ENCODE results near the gene THUMPD3. TPM values are rescaled to one million over a fixed set of nuclear protein-coding genes. Genes with fewer than 3 reads are reported as not detected.

THUMPD3 gene
- polyA plus RNA-seq, 3 donors, result 10.2 to 13.1 (median 11.5) TPM

- no peak for DNase-seq
- Histone ChIP-seq H4K20me1 (ENCODE audit: insufficient read depth, low read length) (peaks cover 79% of the 10 kb centered on the region), H3K27ac (ENCODE audit: low read depth in 1 of 2, low read length in 2 of 2) (no peak overlapping the region), H3K79me2 (ENCODE audit: insufficient read depth, low read length) (peaks cover 53% of the 10 kb centered on the region), H3K4me2 (replicated peaks; ENCODE audit: extremely low read depth, low read length, poor library complexity, severe bottlenecking) (no peak overlapping the region), H3K4me1 (ENCODE audit: control insufficient read depth in 1 of 2, insufficient read depth in 2 of 2, low read length in 2 of 2) (peaks cover 10 to 22% of the 10 kb centered on the region in 2 donors), H2AFZ (ENCODE audit: insufficient read depth, low read depth, low read length, poor library complexity, severe bottlenecking) (no peak overlapping the region), H3K9ac (ENCODE audit: insufficient read depth, low read length, poor library complexity, severe bottlenecking) (no peak overlapping the region), H3K4me3 (replicated peaks in 1 of 3; ENCODE audit: low read depth in 2 of 3, low read length in 3 of 3) (no peak overlapping the region), H3K27me3 (ENCODE audit: control insufficient read depth in 2 of 2, insufficient read depth in 2 of 2, low read length in 2 of 2) (no peaks in the 10 kb centered on the region), H3K36me3 (replicated peaks in 1 of 2; ENCODE audit: control insufficient read depth in 1 of 2, insufficient read depth in 2 of 2, low read length in 2 of 2) (peaks cover 75 to 98% of the 10 kb centered on the region in 2 donors), H3K9me3 (replicated peaks in 1 of 2; ENCODE audit: control insufficient read depth in 1 of 2, insufficient read depth in 1 of 2, low read length in 2 of 2) (no peaks in the 10 kb centered on the region)
- no peaks in the 10 kb centered on the region for H3K27me3 Mint-ChIP-seq (ENCODE audit: low read depth in 3 of 3)
- intact Hi-C loops (cut with micrococcal nuclease), result no loop called here
- H3K9me3 Mint-ChIP-seq, result no peaks in the 10 kb centered on the region
- H3K4me1 Mint-ChIP-seq, result peaks cover 28% of the 10 kb centered on the region
- peaks cover 80 to 83% of the 10 kb centered on the region in 2 donors for H3K36me3 Mint-ChIP-seq
- H3K27ac Mint-ChIP-seq, result peak overlapping the region in 2 of 7 donors; percentile 8 to 22
- no CpG with 5 or more reads among the region's 5 CpGs for WGBS (ENCODE audit: insufficient coverage)
- TF ChIP-seq CTCF (IDR thresholded peaks at IDR 0.05), result no peak
- no peak overlapping the region for H3K4me3 Mint-ChIP-seq
Observed at GRCh38 chr3:9388562-9389272, 25.9 kb downstream of the THUMPD3 start.

DNA sequence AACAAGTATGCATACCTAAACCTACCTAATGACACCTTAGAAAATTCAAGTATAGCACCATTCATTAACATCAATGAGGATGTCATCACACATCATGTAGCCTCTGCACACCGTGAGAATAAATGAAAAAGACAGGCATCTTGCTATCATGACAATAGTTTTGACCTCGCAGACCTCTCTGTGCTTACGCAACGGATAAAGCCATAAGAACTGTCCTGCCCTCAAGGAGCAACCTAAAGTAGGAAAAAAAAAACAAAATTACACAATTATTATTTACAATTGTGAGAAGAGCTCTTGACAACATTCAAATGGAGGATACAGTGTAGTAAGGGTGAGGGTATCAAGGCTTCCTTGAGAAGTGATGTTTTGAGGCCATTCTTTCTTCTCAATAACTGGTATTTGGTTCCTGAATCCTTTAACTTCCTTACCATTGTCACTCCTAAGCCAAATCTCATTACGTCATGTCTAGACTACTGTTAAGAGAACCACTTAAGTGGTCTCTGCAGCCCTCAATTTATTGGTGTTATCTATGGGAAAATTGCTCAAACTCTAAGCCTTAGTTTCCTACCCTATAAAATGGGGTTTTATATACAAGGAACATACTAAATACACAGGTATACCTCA is 27.5 kb downstream of the THUMPD3 start:
- WGBS (ENCODE audit: insufficient coverage), result 100% methylated on average over 1 of the region's 5 CpGs
- Mint-ChIP-seq H3K36me3 (peaks cover 75 to 81% of the 10 kb centered on the region in 2 donors), H3K4me1 (peaks cover 37% of the 10 kb centered on the region), H3K27me3 (ENCODE audit: low read depth in 3 of 3) (no peaks in the 10 kb centered on the region), H3K9me3 (no peaks in the 10 kb centered on the region), H3K27ac (peak overlapping the region; percentile 74 to 90 (median 87)), H3K4me3 (no peak overlapping the region)
- intact Hi-C loops (cut with micrococcal nuclease), result no loop called here
- DNase-seq, result peak in 2 of 3 donors; percentile 15 to 29
- peaks cover 82% of the 10 kb centered on the region for H4K20me1 ChIP-seq (ENCODE audit: insufficient read depth, low read length)
- TF ChIP-seq CTCF (IDR thresholded peaks at IDR 0.05), result no peak
- peak overlapping the region in 1 of 2 donors; percentile 96 for H3K27ac ChIP-seq (ENCODE audit: low read depth in 1 of 2, low read length in 2 of 2)
- no peak overlapping the region for H3K4me3 ChIP-seq (replicated peaks in 1 of 3; ENCODE audit: low read depth in 2 of 3, low read length in 3 of 3)
- no peak overlapping the region for H3K9ac ChIP-seq (ENCODE audit: insufficient read depth, low read length, poor library complexity, severe bottlenecking)
- H3K9me3 ChIP-seq (replicated peaks in 1 of 2; ENCODE audit: control insufficient read depth in 1 of 2, insufficient read depth in 1 of 2, low read length in 2 of 2), result no peaks in the 10 kb centered on the region
- no peaks in the 10 kb centered on the region for H3K27me3 ChIP-seq (ENCODE audit: control insufficient read depth in 2 of 2, insufficient read depth in 2 of 2, low read length in 2 of 2)
- H3K79me2 ChIP-seq (ENCODE audit: insufficient read depth, low read length), result peaks cover 70% of the 10 kb centered on the region
- H3K4me2 ChIP-seq (replicated peaks; ENCODE audit: extremely low read depth, low read length, poor library complexity, severe bottlenecking), result no peak overlapping the region
- H2AFZ ChIP-seq (ENCODE audit: insufficient read depth, low read depth, low read length, poor library complexity, severe bottlenecking), result no peak overlapping the region
- peaks cover 14 to 30% of the 10 kb centered on the region in 2 donors for H3K4me1 ChIP-seq (ENCODE audit: control insufficient read depth in 1 of 2, insufficient read depth in 2 of 2, low read length in 2 of 2)
- H3K36me3 ChIP-seq (replicated peaks in 1 of 2; ENCODE audit: control insufficient read depth in 1 of 2, insufficient read depth in 2 of 2, low read length in 2 of 2), result peaks cover 63 to 98% of the 10 kb centered on the region in 2 donors
